ENCODE data around the gene LGI1. TPM values are rescaled to one million over a fixed set of nuclear protein-coding genes. Genes with fewer than 3 reads are reported as not detected.

LGI1 gene
- polyA plus RNA-seq, 3 donors = 0.03 TPM; not detected in 2

- no peak overlapping the region for H3K27ac Mint-ChIP-seq
- no peaks in the 10 kb centered on the region for H3K4me1 Mint-ChIP-seq
- no peak for TF ChIP-seq CTCF (IDR thresholded peaks at IDR 0.05)
- no peak overlapping the region for H3K4me3 ChIP-seq (replicated peaks in 1 of 3; ENCODE audit: low read depth in 2 of 3, low read length in 3 of 3)
- no peaks in the 10 kb centered on the region for H4K20me1 ChIP-seq (ENCODE audit: insufficient read depth, low read length)
- no peak overlapping the region for H2AFZ ChIP-seq (ENCODE audit: insufficient read depth, low read depth, low read length, poor library complexity, severe bottlenecking)
- peaks cover 3 to 4% (median 3%) of the 10 kb centered on the region in 3 donors for H3K27me3 Mint-ChIP-seq (ENCODE audit: low read depth in 3 of 3)
- H3K27me3 ChIP-seq (ENCODE audit: control insufficient read depth in 2 of 2, insufficient read depth in 2 of 2, low read length in 2 of 2) = no peaks in the 10 kb centered on the region
- H3K36me3 ChIP-seq (replicated peaks in 1 of 2; ENCODE audit: control insufficient read depth in 1 of 2, insufficient read depth in 2 of 2, low read length in 2 of 2) = no peaks in the 10 kb centered on the region
- no peak overlapping the region for H3K9ac ChIP-seq (ENCODE audit: insufficient read depth, low read length, poor library complexity, severe bottlenecking)
- no peak overlapping the region for H3K4me2 ChIP-seq (replicated peaks; ENCODE audit: extremely low read depth, low read length, poor library complexity, severe bottlenecking)
- H3K9me3 ChIP-seq (replicated peaks in 1 of 2; ENCODE audit: control insufficient read depth in 1 of 2, insufficient read depth in 1 of 2, low read length in 2 of 2) = no peaks in the 10 kb centered on the region
- no peaks in the 10 kb centered on the region for H3K79me2 ChIP-seq (ENCODE audit: insufficient read depth, low read length)
- no peaks in the 10 kb centered on the region for H3K4me1 ChIP-seq (ENCODE audit: control insufficient read depth in 1 of 2, insufficient read depth in 2 of 2, low read length in 2 of 2)
- intact Hi-C loops (cut with micrococcal nuclease) = no loop called here
- no peak overlapping the region for H3K4me3 Mint-ChIP-seq
- H3K9me3 Mint-ChIP-seq = peaks cover 0 to 2% (median 0%) of the 10 kb centered on the region in 7 donors
- 100% methylated on average over 1 of the region's 2 CpGs for whole genome bisulfite sequencing (ENCODE audit: insufficient coverage)
- no peaks in the 10 kb centered on the region for H3K36me3 Mint-ChIP-seq
- DNase-seq = no peak
- no peak overlapping the region for H3K27ac ChIP-seq (ENCODE audit: low read depth in 1 of 2, low read length in 2 of 2)
These were observed 40.1 kb downstream of the LGI1 start for GRCh38 chr10:93797825-93798224.

GRCh38 chr10:93799155-93799708 is 41.5 kb downstream of the LGI1 start:
- no peaks in the 10 kb centered on the region for H3K36me3 Mint-ChIP-seq
- no peak overlapping the region for H3K27ac Mint-ChIP-seq
- H3K9me3 Mint-ChIP-seq = no peaks in the 10 kb centered on the region
- Histone ChIP-seq H3K9ac (ENCODE audit: insufficient read depth, low read length, poor library complexity, severe bottlenecking) (no peak overlapping the region), H3K79me2 (ENCODE audit: insufficient read depth, low read length) (no peaks in the 10 kb centered on the region), H3K27me3 (ENCODE audit: control insufficient read depth in 2 of 2, insufficient read depth in 2 of 2, low read length in 2 of 2) (peaks cover 6% of the 10 kb centered on the region in 2 donors), H3K27ac (ENCODE audit: low read depth in 1 of 2, low read length in 2 of 2) (no peak overlapping the region), H3K4me2 (replicated peaks; ENCODE audit: extremely low read depth, low read length, poor library complexity, severe bottlenecking) (no peak overlapping the region), H4K20me1 (ENCODE audit: insufficient read depth, low read length) (no peaks in the 10 kb centered on the region), H3K36me3 (replicated peaks in 1 of 2; ENCODE audit: control insufficient read depth in 1 of 2, insufficient read depth in 2 of 2, low read length in 2 of 2) (no peaks in the 10 kb centered on the region), H3K4me3 (replicated peaks in 1 of 3; ENCODE audit: low read depth in 2 of 3, low read length in 3 of 3) (no peak overlapping the region), H2AFZ (ENCODE audit: insufficient read depth, low read depth, low read length, poor library complexity, severe bottlenecking) (no peak overlapping the region), H3K4me1 (ENCODE audit: control insufficient read depth in 1 of 2, insufficient read depth in 2 of 2, low read length in 2 of 2) (no peaks in the 10 kb centered on the region), H3K9me3 (replicated peaks in 1 of 2; ENCODE audit: control insufficient read depth in 1 of 2, insufficient read depth in 1 of 2, low read length in 2 of 2) (no peaks in the 10 kb centered on the region)
- no peak for DNase-seq
- intact Hi-C loops (cut with micrococcal nuclease) = no loop called here
- H3K4me3 Mint-ChIP-seq = no peak overlapping the region
- peaks cover 3 to 11% (median 7%) of the 10 kb centered on the region in 3 donors for H3K27me3 Mint-ChIP-seq (ENCODE audit: low read depth in 3 of 3)
- TF ChIP-seq CTCF (IDR thresholded peaks at IDR 0.05) = no peak
- WGBS (ENCODE audit: insufficient coverage) = 100% methylated on average over 3 of the region's 5 CpGs
- no peaks in the 10 kb centered on the region for H3K4me1 Mint-ChIP-seq

Measured in CD14-positive monocyte (primary cell).